ENCODE results near the gene TFF1.

The TFF1 gene

DNA sequence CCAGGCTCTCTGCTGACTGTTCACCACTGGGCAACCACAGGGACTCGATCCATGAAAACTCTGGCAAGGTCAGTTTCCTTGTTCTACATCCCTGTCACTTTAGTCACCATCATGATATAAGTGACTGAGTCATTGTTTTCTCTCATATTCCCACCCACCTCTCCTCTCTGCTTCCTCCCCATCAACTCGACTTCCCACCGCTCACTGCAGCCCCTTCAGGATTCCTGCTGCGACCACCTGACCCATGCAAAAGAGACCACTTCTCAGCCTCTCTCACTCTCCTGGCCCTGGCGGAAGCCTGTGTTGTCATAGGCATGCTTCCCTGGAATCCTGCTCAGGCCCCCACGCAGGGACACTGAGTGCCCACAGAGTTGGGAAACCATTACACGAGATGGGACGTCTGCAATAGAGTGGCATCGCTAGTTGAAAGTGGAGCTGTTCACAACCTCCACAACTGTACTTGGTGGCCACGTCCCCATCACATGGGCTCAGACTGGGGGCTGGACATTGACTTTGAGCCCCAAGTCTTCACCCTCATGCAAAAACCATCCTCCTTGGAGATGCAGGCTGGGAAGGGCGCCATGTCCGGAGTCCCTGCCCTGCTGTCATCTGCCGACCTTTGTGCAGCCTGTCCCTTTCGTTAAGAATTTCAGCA lies 13.8 kb downstream of the TFF1 start:
- H3K27ac ChIP-seq, result no peak overlapping the region
- no peak for DNase-seq (ENCODE audit: low spot score)
- ChIA-PET POLR2A (ENCODE audit: low non-redundant PET) (no interaction called here), CTCF (no interaction called here)
- TF ChIP-seq, protein P1, sequence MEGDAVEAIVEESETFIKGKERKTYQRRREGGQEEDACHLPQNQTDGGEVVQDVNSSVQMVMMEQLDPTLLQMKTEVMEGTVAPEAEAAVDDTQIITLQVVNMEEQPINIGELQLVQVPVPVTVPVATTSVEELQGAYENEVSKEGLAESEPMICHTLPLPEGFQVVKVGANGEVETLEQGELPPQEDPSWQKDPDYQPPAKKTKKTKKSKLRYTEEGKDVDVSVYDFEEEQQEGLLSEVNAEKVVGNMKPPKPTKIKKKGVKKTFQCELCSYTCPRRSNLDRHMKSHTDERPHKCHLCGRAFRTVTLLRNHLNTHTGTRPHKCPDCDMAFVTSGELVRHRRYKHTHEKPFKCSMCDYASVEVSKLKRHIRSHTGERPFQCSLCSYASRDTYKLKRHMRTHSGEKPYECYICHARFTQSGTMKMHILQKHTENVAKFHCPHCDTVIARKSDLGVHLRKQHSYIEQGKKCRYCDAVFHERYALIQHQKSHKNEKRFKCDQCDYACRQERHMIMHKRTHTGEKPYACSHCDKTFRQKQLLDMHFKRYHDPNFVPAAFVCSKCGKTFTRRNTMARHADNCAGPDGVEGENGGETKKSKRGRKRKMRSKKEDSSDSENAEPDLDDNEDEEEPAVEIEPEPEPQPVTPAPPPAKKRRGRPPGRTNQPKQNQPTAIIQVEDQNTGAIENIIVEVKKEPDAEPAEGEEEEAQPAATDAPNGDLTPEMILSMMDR (conservative IDR thresholded peaks at IDR 0.05; ENCODE audit: low read depth), result no peak

DNA sequence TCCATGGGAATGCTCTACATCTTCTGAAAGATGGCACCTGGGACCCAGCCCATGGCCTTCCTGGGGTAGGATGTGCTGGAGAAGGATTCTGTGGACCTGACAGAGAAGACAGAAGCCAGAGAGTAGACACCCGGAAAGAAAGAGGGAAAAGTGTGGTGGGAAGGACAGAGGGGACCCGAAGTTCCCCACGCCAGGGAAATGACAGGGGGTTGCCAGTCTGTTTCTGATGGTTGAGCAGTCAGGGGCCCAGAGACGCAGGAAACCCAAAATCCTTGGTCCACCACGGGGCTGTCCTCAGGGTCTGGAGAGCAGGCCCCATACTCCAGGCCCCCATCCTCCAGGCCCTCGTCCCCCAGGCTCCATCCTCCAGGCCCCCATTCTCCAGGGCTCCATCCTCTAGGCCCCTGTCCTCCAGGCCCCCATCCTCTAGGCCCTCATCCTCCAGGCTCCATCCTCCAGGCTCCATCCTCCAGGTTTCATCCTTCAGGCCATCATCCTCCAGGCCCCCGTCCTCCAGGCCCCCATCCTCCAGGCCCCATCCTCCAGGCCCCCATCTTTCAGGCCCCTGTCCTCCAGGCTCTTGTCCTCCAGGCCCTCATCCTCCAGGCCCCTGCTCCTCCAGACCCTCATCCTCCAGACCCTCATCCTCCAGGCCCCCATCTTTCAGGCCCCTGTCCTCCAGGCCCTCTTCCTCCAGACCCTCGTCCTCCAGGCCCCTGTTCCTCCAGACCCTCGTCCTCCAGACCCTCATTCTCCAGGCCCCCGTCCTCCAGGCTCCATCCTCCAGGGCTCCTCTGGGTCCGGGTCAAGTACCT lies 14.5 kb downstream of the TFF1 start:
- no peak for DNase-seq (ENCODE audit: low spot score)
- ChIA-PET CTCF (interaction anchor here (0.6 kb wide), 1 partner anchor 199 kb away, joined by 6 read pairs; no protein-coding TSS in a partner anchor), POLR2A (ENCODE audit: low non-redundant PET) (no interaction called here)
- TF ChIP-seq, protein P1 (conservative IDR thresholded peaks at IDR 0.05; ENCODE audit: low read depth), result no peak
- H3K27ac ChIP-seq, result no peak overlapping the region

DNA sequence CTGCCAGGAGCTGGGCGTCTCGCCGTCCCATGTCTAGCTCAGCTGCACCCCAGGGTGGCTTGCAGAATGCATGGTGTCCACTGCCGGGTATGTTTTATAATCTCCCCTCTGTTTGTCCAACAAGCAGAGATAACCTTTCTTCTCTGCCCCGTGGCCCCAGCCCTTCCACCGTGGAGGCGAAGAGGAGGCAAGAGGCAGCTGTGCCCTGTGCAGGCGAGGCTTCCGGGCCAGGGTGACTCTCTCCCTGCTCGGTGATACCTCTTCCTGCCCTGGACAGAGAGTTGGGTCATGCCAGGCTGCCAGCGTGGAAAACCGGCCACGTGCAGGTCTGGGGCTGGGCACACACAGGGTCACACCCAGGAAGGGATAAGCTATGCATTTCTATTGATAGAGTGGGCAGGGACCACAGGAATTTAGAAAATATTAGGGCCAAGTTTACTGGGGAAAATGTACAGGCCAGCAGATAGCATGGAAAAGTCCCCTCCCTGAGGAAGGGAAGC lies 15.4 kb downstream of the TFF1 start, which contains the start of gene TFF2:
Gene TFF2 (minus strand): TSS at position 68 of the 500 bp plus-strand sequence. CDS start 37 bp downstream, at position 31.
- no peak within 1 kb of the TSS for H3K27ac ChIP-seq
- no peak for DNase-seq (ENCODE audit: low spot score)
- POLR2A ChIA-PET (ENCODE audit: low non-redundant PET), result no interaction called here
- CTCF ChIA-PET, result interaction anchor here (0.6 to 0.8 kb wide), 3 partner anchors 10 to 198 kb away, joined by 3 to 6 read pairs (median 5); partner anchors contain the start of gene TMPRSS3
- TF ChIP-seq, protein P1 (conservative IDR thresholded peaks at IDR 0.05; ENCODE audit: low read depth), result no peak

DNA sequence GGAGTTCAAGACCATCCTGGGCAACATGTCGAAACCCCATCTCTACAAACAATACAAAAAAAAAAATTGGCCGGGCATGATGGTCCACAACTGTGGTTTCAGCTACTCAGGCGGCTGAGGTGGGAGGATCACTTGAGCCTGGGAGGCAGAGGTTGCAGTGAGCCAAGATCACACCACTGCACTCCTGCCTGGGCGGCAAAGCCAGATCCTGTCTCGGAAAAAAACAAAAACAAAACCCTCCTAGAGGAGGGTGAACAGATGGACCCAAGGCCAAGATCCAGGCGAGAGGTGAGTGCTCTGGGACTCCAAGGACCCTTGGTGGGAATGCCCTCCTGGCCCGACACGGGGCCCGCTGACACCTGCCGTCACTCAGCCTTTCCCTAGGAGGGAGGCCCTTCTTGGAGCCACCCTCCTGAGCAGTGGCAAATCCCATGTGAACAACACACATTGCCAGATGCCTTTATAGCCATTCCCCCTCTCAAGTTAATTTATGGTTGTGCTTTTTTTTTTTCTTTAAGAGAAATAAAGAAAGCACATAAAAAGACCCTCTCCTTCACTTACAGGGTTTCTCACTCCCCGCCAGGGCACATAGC lies 15.9 kb downstream of the TFF1 start:
- POLR2A ChIA-PET (ENCODE audit: low non-redundant PET), result no interaction called here
- no peak for DNase-seq (ENCODE audit: low spot score)
- TF ChIP-seq, protein P1 (conservative IDR thresholded peaks at IDR 0.05; ENCODE audit: low read depth), result no peak
- H3K27ac ChIP-seq, result no peak overlapping the region
- CTCF ChIA-PET, result interaction anchor here (0.6 to 0.8 kb wide), 3 partner anchors 11 to 45 kb away, joined by 3 to 5 read pairs (median 4); partner anchors contain the start of gene TMPRSS3

DNA sequence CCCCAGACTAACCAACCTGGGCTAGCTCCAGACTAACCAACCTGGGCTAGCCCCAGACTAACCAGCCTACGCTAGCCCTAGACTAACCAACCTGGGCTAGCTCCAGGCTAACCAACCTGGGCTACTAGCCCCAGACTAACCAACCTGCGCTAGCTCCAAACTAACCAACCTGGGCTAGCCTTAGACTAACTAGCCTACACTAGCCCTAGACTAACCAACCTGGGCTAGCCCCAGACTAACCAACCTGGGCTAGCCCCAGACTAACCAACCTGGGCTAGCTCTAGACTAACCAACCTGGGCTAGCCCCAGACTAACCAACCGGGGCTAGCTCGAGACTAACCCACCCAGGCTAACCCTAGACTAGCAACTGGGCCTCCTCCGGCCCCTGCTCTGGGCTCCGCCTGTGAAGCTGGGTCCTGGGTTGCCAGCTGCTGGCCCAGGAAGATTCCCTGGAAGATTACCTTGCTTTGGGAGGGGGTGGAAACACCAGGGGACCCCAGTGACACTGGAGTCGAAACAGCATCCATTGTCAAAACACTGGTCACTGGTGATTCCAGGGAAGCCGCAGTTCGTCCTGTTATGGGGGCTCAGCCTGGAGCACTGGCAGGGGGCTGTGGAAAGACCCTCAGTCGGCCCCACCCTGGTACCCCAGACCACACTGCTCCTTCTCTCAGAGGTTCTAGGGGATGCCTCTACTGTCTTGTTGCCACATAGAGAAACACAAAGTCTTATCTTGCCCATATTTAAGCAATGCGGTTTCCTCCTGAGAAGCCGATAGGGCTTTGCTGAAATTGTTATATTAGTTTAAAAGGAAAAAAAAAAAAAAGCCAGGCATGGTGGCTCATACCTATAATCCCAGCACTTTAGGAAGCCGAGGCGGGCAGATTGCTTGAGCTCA lies 16.7 kb downstream of the TFF1 start:
- no peak overlapping the region for H3K27ac ChIP-seq
- no peak for DNase-seq (ENCODE audit: low spot score)
- ChIA-PET POLR2A (ENCODE audit: low non-redundant PET) (no interaction called here), CTCF (interaction anchor here (0.6 to 1.1 kb wide), 2 partner anchors 32 to 204 kb away, joined by 4 read pairs; no protein-coding TSS in a partner anchor)
- TF ChIP-seq, protein P1 (conservative IDR thresholded peaks at IDR 0.05; ENCODE audit: low read depth), result no peak
